Smooth muscle cell (in vitro differentiated cells): ENCODE data around the gene PERM1. TPM values are rescaled to one million over a fixed set of nuclear protein-coding genes. Genes with fewer than 3 reads are reported as not detected.

Source experiments
- DNase-seq: peaks from one replicate; lab custom pipeline; 2025; ENCODE audit not compliant: unreplicated experiment; lab: John Stamatoyannopoulos, UW
- H2AFZ ChIP-seq: fragments of 200-600 bp; sonication (generic); 2 replicates; pipeline ENCODE4 v1.6.0; 2016; ENCODE audit warnings: antibody characterized with exemption, low read depth, mild to moderate bottlenecking
- H3F3A ChIP-seq: fragments of 200-600 bp; sonication (generic); 2 replicates; pipeline ENCODE4 v1.6.0; 2017; ENCODE audit warnings: antibody characterized with exemption, low read depth
- H3K27ac ChIP-seq: fragments of 200-600 bp; sonication (generic); 2 replicates; pipeline ENCODE4 v1.5.1; 2016; ENCODE audit warnings: low read depth, mild to moderate bottlenecking
- H3K27me3 ChIP-seq: fragments of 200-600 bp; sonication (generic); 2 replicates; pipeline ENCODE4 v1.6.1; 2016; ENCODE audit warnings: low read depth, mild to moderate bottlenecking
- H3K36me3 ChIP-seq: fragments of 200-600 bp; sonication (generic); 2 replicates; pipeline ENCODE4 v1.5.1; 2016; ENCODE audit warnings: low read depth
- H3K4me1 ChIP-seq: fragments of 200-600 bp; sonication (generic); 2 replicates; pipeline ENCODE4 v1.5.1; 2016; ENCODE audit warnings: low read depth
- H3K4me2 ChIP-seq: fragments of 200-600 bp; sonication (generic); 2 replicates; pipeline ENCODE4 v1.6.0; 2016; ENCODE audit warnings: mild to moderate bottlenecking
- H3K4me3 ChIP-seq: fragments of 200-600 bp; sonication (generic); 2 replicates; pipeline ENCODE4 v1.5.1; 2016; ENCODE audit warnings: mild to moderate bottlenecking
- H3K79me2 ChIP-seq: fragments of 200-600 bp; sonication (generic); 2 replicates; pipeline ENCODE4 v1.6.0; 2016; ENCODE audit warnings: low read depth, mild to moderate bottlenecking
- H3K9ac ChIP-seq: fragments of 200-600 bp; sonication (generic); 2 replicates; pipeline ENCODE4 v1.6.0; 2016; ENCODE audit warnings: low read depth
- H3K9me3 ChIP-seq: fragments of 200-600 bp; sonication (generic); replicated peaks from 2 replicates; pipeline ENCODE4 v1.5.1; 2016; ENCODE audit warnings: low read depth
- H4K20me1 ChIP-seq: fragments of 200-600 bp; sonication (generic); 2 replicates; pipeline ENCODE4 v1.6.0; 2016; ENCODE audit warnings: low read depth
- CTCF ChIP-seq: fragments of 200-600 bp; sonication (generic); IDR thresholded peaks from 2 replicates; pipeline ENCODE4 v1.5.1; 2017; ENCODE audit warnings: borderline replicate concordance, mild to moderate bottlenecking, antibody characterized with exemption; ENCODE audit not compliant: insufficient read depth, poor library complexity, severe bottlenecking
- WGBS: methylation state at CpG from one replicate; pipeline ENCODE4 v1.1.7; 2016; ENCODE audit warnings: low lambda C conversion rate; 5-methylcytosine and 5-hydroxymethylcytosine counted together
- polyA plus RNA-seq: library from polyadenylated mRNA; unstranded; fragments of >200 nt; fragmentation: Nextera tagmentation; extraction: Ambion mirVana; gene quantifications from 2 replicates; pipeline ENCODE4 v1.2.1, GENCODE V29; 2016
- total RNA-seq: library from RNA; depleted of rRNA; stranded (reverse); fragments of >200 nt; gene quantifications from 2 replicates; pipeline ENCODE4 v1.2.3, GENCODE V29; 2014

Gene PERM1
- total and polyA plus RNA-seq, 2 experiments from 2014 or later, result 2.6 TPM; not detected in 1

GRCh38 chr1:967466-968343, 14.2 kb downstream of the PERM1 start:
- no peaks in the 10 kb centered on the region for H3F3A ChIP-seq
- no peak overlapping the region for H3K27ac ChIP-seq
- 83% methylated on average over 23 of the region's 23 CpGs for WGBS
- H4K20me1 ChIP-seq, result no peaks in the 10 kb centered on the region
- TF ChIP-seq CTCF, result no peak
- no peak overlapping the region for H2AFZ ChIP-seq
- no peaks in the 10 kb centered on the region for H3K9me3 ChIP-seq
- no peak overlapping the region for H3K9ac ChIP-seq
- DNase-seq, result no peak
- H3K4me1 ChIP-seq, result peaks cover 7% of the 10 kb centered on the region
- H3K4me2 ChIP-seq, result peak overlapping the region; percentile 85
- H3K79me2 ChIP-seq, result no peaks in the 10 kb centered on the region
- peaks cover 9% of the 10 kb centered on the region for H3K27me3 ChIP-seq
- peak overlapping the region; percentile 60 for H3K4me3 ChIP-seq
- no peaks in the 10 kb centered on the region for H3K36me3 ChIP-seq

GRCh38 chr1:966704-967300, 15.1 kb downstream of the PERM1 start:
- H3F3A ChIP-seq, result no peaks in the 10 kb centered on the region
- H4K20me1 ChIP-seq, result no peaks in the 10 kb centered on the region
- H3K36me3 ChIP-seq, result no peaks in the 10 kb centered on the region
- DNase-seq, result peak; percentile 63
- H3K4me1 ChIP-seq, result peaks cover 7% of the 10 kb centered on the region
- peak overlapping the region; percentile 88 for H3K9ac ChIP-seq
- H3K79me2 ChIP-seq, result no peaks in the 10 kb centered on the region
- peak overlapping the region; percentile 85 for H3K4me2 ChIP-seq
- H3K9me3 ChIP-seq, result no peaks in the 10 kb centered on the region
- TF ChIP-seq CTCF, result no peak
- 4% methylated on average over 51 of the region's 60 CpGs for WGBS
- peak overlapping the region; percentile 60 for H3K4me3 ChIP-seq
- peaks cover 9% of the 10 kb centered on the region for H3K27me3 ChIP-seq
- H2AFZ ChIP-seq, result peak overlapping the region; percentile 84
- peak overlapping the region; percentile 93 for H3K27ac ChIP-seq

GRCh38 chr1:966135-966703, 15.7 kb downstream of the PERM1 start, which contains the start of gene PLEKHN1:
PLEKHN1 (plus strand) TSS chr1:966482; CDS start chr1:966532, 50 bp downstream.
- Histone ChIP-seq H3K4me2 (peak within 1 kb of the TSS; percentile 85), H3K4me1 (peaks cover 7% of the 10 kb centered on the region), H2AFZ (peak within 1 kb of the TSS; percentile 84), H3K9me3 (no peaks in the 10 kb centered on the region), H3K9ac (peak within 1 kb of the TSS; percentile 88), H3K79me2 (no peaks in the 10 kb centered on the region), H4K20me1 (no peaks in the 10 kb centered on the region), H3K4me3 (peak within 1 kb of the TSS; percentile 60), H3K36me3 (no peaks in the 10 kb centered on the region), H3K27me3 (peaks cover 9% of the 10 kb centered on the region), H3F3A (no peaks in the 10 kb centered on the region), H3K27ac (peak within 1 kb of the TSS; percentile 93)
- TF ChIP-seq CTCF, result no peak
- DNase-seq, result no peak
- 11% methylated on average over 29 of the region's 31 CpGs for WGBS
